BJ (cell line): ENCODE measurements around the gene KCTD16. TPM values are rescaled to one million over a fixed set of nuclear protein-coding genes. Genes with fewer than 3 reads are reported as not detected.

Experiments
- CTCF ChIA-PET: fragments of 350-600 bp; formaldehyde crosslinking; extraction: SDS; loops from one replicate; lab custom pipeline; 2021; ENCODE audit warnings: antibody characterized with exemption, inconsistent platforms; lab: Yijun Ruan, JAX
- POLR2A ChIA-PET: fragments of 300-600 bp; sonication (Branson Sonifier 250); formaldehyde crosslinking; extraction: SDS; loops from one replicate; lab custom pipeline; 2021; ENCODE audit warnings: antibody characterized with exemption; lab: Charles Lee
- DNase-seq: peaks from one replicate; pipeline ENCODE4 v3.0.0-alpha.2; 2011; ENCODE audit warnings: low read depth
- H3K27me3 ChIP-seq: 2 replicates; pipeline ENCODE4 v1.6.0; 2011; ENCODE audit warnings: low read length; ENCODE audit not compliant: control insufficient read depth, insufficient read depth
- H3K36me3 ChIP-seq: 2 replicates; pipeline ENCODE4 v1.5.1; 2011; ENCODE audit warnings: low read length; ENCODE audit not compliant: control insufficient read depth, insufficient read depth
- H3K4me3 ChIP-seq: 2 replicates; pipeline ENCODE4 v1.5.1; 2011; ENCODE audit warnings: low read depth, mild to moderate bottlenecking, control low read depth, low read length
- polyA plus RNA-seq: library from polyadenylated mRNA; depleted of rRNA; stranded (reverse); fragments of >200 nt; gene quantifications from 2 replicates; pipeline ENCODE4 v1.2.3, GENCODE V29; 2011
- TF ChIP-seq, protein P1 (sequence below): IDR thresholded peaks from 2 replicates; pipeline ENCODE4 v1.5.1; 2011; ENCODE audit warnings: low read depth, mild to moderate bottlenecking, control low read depth, inconsistent platforms, low read length, moderate library complexity; ENCODE audit not compliant: insufficient read depth

Gene KCTD16
- polyA plus RNA-seq, 1 experiment: 1.7 TPM

GRCh38 chr5:144134194-144134826 is 36.4 kb upstream of the KCTD16 start:
- POLR2A ChIA-PET: no interaction called here
- DNase-seq: no peak
- TF ChIP-seq, protein P1, sequence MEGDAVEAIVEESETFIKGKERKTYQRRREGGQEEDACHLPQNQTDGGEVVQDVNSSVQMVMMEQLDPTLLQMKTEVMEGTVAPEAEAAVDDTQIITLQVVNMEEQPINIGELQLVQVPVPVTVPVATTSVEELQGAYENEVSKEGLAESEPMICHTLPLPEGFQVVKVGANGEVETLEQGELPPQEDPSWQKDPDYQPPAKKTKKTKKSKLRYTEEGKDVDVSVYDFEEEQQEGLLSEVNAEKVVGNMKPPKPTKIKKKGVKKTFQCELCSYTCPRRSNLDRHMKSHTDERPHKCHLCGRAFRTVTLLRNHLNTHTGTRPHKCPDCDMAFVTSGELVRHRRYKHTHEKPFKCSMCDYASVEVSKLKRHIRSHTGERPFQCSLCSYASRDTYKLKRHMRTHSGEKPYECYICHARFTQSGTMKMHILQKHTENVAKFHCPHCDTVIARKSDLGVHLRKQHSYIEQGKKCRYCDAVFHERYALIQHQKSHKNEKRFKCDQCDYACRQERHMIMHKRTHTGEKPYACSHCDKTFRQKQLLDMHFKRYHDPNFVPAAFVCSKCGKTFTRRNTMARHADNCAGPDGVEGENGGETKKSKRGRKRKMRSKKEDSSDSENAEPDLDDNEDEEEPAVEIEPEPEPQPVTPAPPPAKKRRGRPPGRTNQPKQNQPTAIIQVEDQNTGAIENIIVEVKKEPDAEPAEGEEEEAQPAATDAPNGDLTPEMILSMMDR: no peak

GRCh38 chr5:144135113-144135762 is 35.4 kb upstream of the KCTD16 start:
- DNase-seq: no peak
- no peaks in the 10 kb centered on the region for H3K27me3 ChIP-seq
- CTCF ChIA-PET: no interaction called here
- no peak overlapping the region for H3K4me3 ChIP-seq
- POLR2A ChIA-PET: no interaction called here
- TF ChIP-seq, protein P1: no peak
- H3K36me3 ChIP-seq: no peaks in the 10 kb centered on the region

More at GRCh38 chr5:144134194-144134826, 36.4 kb upstream of the KCTD16 start:
- CTCF ChIA-PET: no interaction called here
- H3K4me3 ChIP-seq: no peak overlapping the region
- no peaks in the 10 kb centered on the region for H3K36me3 ChIP-seq
- no peaks in the 10 kb centered on the region for H3K27me3 ChIP-seq

DNA sequence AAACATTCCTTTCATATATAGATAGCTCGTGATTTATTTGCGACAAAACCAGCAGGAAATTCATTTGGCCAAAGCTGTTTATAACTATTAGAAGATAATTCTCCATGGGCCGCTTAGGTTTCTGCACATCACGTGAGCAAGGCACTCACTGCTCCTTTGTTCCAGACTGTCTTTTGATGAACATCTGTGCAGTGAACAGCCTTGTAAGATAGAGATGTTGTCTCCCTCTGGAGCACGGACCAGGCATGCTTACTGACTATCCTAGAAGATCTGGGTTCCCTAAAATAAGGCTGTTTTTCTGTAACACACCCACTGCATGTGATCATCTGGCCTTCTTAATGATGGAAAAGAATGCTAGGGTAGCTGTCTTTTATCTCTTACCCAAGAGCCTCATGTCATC is 31.1 kb upstream of the KCTD16 start:
- no peaks in the 10 kb centered on the region for H3K36me3 ChIP-seq
- no peak for DNase-seq
- TF ChIP-seq, protein P1: peak; percentile 53
- CTCF ChIA-PET: interaction anchor here (0.5 to 2.1 kb wide), 15 partner anchors 8 to 1218 kb away, joined by 3 to 5 read pairs (median 3); no protein-coding TSS in a partner anchor
- no peaks in the 10 kb centered on the region for H3K27me3 ChIP-seq
- no peak overlapping the region for H3K4me3 ChIP-seq
- POLR2A ChIA-PET: no interaction called here

DNA sequence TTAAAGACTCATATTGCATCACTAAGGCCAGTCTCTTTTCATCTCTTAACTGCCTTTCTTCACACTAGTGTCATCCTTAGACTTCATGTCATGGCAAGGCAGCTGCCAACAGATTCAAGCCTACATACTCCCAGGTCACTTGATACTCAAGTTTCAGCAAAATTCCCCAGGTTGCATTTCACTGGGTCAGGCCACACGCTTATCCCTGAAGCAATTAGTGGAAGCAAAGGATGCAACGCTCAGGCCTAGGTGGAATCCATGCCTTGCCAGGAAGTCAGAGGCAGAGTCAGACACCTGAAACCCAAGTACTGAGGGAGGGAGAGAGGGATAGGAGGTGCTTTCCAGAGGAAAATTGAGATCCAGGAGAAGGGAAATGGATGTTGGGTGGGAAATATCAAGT is 29.1 kb upstream of the KCTD16 start:
- TF ChIP-seq, protein P1: no peak
- ChIA-PET POLR2A (no interaction called here), CTCF (interaction anchor here (0.6 to 2.8 kb wide), 13 partner anchors 9 to 1035 kb away, joined by 3 to 12 read pairs (median 3); no protein-coding TSS in a partner anchor)
- DNase-seq: no peak
- no peaks in the 10 kb centered on the region for H3K27me3 ChIP-seq
- H3K36me3 ChIP-seq: no peaks in the 10 kb centered on the region
- H3K4me3 ChIP-seq: no peak overlapping the region

GRCh38 chr5:144142139-144142823 is 28.4 kb upstream of the KCTD16 start:
- ChIA-PET CTCF (interaction anchor here (0.7 to 2.8 kb wide), 18 partner anchors 9 to 466 kb away, joined by 3 to 12 read pairs (median 3); no protein-coding TSS in a partner anchor), POLR2A (no interaction called here)
- H3K36me3 ChIP-seq: no peaks in the 10 kb centered on the region
- TF ChIP-seq, protein P1: peak; percentile 75
- H3K27me3 ChIP-seq: no peaks in the 10 kb centered on the region
- no peak overlapping the region for H3K4me3 ChIP-seq
- no peak for DNase-seq
